GM19240 (cell line): ENCODE data around the gene CTNNA2.
"Not testable (repeated sequence)": the region's sequence is repeated elsewhere in the genome, so short reads cannot be mapped to it uniquely, and the experiment has no call there.

Experiments
- DNase-seq: peaks from one replicate; pipeline ENCODE4 v3.0.0; 2011; ENCODE audit warnings: low spot score; ENCODE audit not compliant: insufficient read length

Gene CTNNA2

GRCh38 chr2:80019571-80020460 lies 507.0 kb downstream of the CTNNA2 start:
- DNase-seq = no peak

- DNase-seq = no peak
Measured at GRCh38 chr2:80022018-80022417, 509.2 kb downstream of the CTNNA2 start.

GRCh38 chr2:80026040-80026729 lies 513.3 kb downstream of the CTNNA2 start:
- DNase-seq = no peak

- DNase-seq = no peak
Measured at GRCh38 chr2:80028051-80028450, 515.2 kb downstream of the CTNNA2 start.

GRCh38 chr2:80028584-80028983 lies 515.7 kb downstream of the CTNNA2 start:
- no peak for DNase-seq

- DNase-seq = no peak
Measured at GRCh38 chr2:80030135-80030534, 517.3 kb downstream of the CTNNA2 start.

- DNase-seq = not testable (repeated sequence)
Measured at GRCh38 chr2:80032684-80033083, 519.8 kb downstream of the CTNNA2 start.

- DNase-seq = no peak
Measured at GRCh38 chr2:80035749-80036285, 523.0 kb downstream of the CTNNA2 start.

GRCh38 chr2:80037310-80037709 lies 524.5 kb downstream of the CTNNA2 start:
- DNase-seq = no peak

- DNase-seq = no peak
Measured at GRCh38 chr2:80040226-80040625, 527.4 kb downstream of the CTNNA2 start.

GRCh38 chr2:80042635-80043034 lies 529.8 kb downstream of the CTNNA2 start:
- no peak for DNase-seq

GRCh38 chr2:80048296-80048695 lies 535.4 kb downstream of the CTNNA2 start:
- DNase-seq = no peak

- no peak for DNase-seq
Measured at GRCh38 chr2:80050246-80050645, 537.4 kb downstream of the CTNNA2 start.

- no peak for DNase-seq
Measured at GRCh38 chr2:80053522-80054345, 540.9 kb downstream of the CTNNA2 start.

- no peak for DNase-seq
Measured at GRCh38 chr2:80054346-80054675, 541.5 kb downstream of the CTNNA2 start.

- no peak for DNase-seq
Measured at GRCh38 chr2:80057956-80058355, 545.1 kb downstream of the CTNNA2 start.

- DNase-seq = no peak
Measured at GRCh38 chr2:80058562-80058961, 545.7 kb downstream of the CTNNA2 start.

- no peak for DNase-seq
Measured at GRCh38 chr2:80059447-80059846, 546.6 kb downstream of the CTNNA2 start.

GRCh38 chr2:80061881-80062280 lies 549.0 kb downstream of the CTNNA2 start:
- DNase-seq = no peak

GRCh38 chr2:80062298-80062697 lies 549.4 kb downstream of the CTNNA2 start:
- DNase-seq = no peak

- DNase-seq = no peak
Measured at GRCh38 chr2:80068038-80068731, 555.3 kb downstream of the CTNNA2 start.
